ENCODE measurements around the gene CLCN6.

- TF ChIP-seq POLR2A (IDR thresholded peaks at IDR 0.05; ENCODE audit: low read depth, low read length) (no peak), POLR2AphosphoS5 (IDR thresholded peaks at IDR 0.05; ENCODE audit: low read depth, low read length) (no peak), TAF1 (IDR thresholded peaks at IDR 0.05; ENCODE audit: borderline replicate concordance, low read depth, low read length) (no peak)
These were observed 46.2 kb upstream of the CLCN6 start for GRCh38 chr1:11759791-11760190.

Measured in GM12892 (cell line).